GM19240 (cell line): Measurements from ENCODE around the gene FOXK1.

Experiments
- DNase-seq: peaks from one replicate; pipeline ENCODE4 v3.0.0; 2011; ENCODE audit warnings: low spot score; ENCODE audit not compliant: insufficient read length

The FOXK1 gene

GRCh38 chr7:4763794-4764185 is 81.7 kb downstream of the FOXK1 start:
- DNase-seq = no peak

- DNase-seq = no peak
These were observed 82.4 kb downstream of the FOXK1 start for GRCh38 chr7:4764402-4765007.

- DNase-seq = no peak
These were observed 83.8 kb downstream of the FOXK1 start for GRCh38 chr7:4765776-4766490.

GRCh38 chr7:4766666-4767519 is 84.8 kb downstream of the FOXK1 start:
- no peak for DNase-seq

GRCh38 chr7:4768597-4769569 is 86.8 kb downstream of the FOXK1 start:
- no peak for DNase-seq

GRCh38 chr7:4769761-4770160 is 87.7 kb downstream of the FOXK1 start:
- no peak for DNase-seq

GRCh38 chr7:4770886-4771285 is 88.8 kb downstream of the FOXK1 start:
- DNase-seq = no peak

- DNase-seq = no peak
These were observed 89.6 kb downstream of the FOXK1 start for GRCh38 chr7:4771737-4772136.

- DNase-seq = no peak
These were observed 90.2 kb downstream of the FOXK1 start for GRCh38 chr7:4772306-4772705.

- no peak for DNase-seq
These were observed 91.9 kb downstream of the FOXK1 start for GRCh38 chr7:4774007-4774406.

- peak; percentile 63 for DNase-seq
These were observed 92.7 kb downstream of the FOXK1 start for GRCh38 chr7:4774658-4775249.

- peak; percentile 99 for DNase-seq
These were observed 93.3 kb downstream of the FOXK1 start, which contains the start of gene AP5Z1 for GRCh38 chr7:4775250-4775847. TSS of gene AP5Z1 (plus strand) at chr7:4775623. CDS start at chr7:4775716, 93 bp downstream.

GRCh38 chr7:4775848-4776623 is 93.9 kb downstream of the FOXK1 start:
- DNase-seq = no peak

GRCh38 chr7:4779118-4779517 is 97.0 kb downstream of the FOXK1 start:
- DNase-seq = no peak

- DNase-seq = no peak
These were observed 99.4 kb downstream of the FOXK1 start for GRCh38 chr7:4781366-4782069.

- DNase-seq = no peak
These were observed 100.5 kb downstream of the FOXK1 start for GRCh38 chr7:4782333-4783291.

- no peak for DNase-seq
These were observed 101.2 kb downstream of the FOXK1 start for GRCh38 chr7:4783292-4783652.
